Measurements from ENCODE around the gene CGB3.
A peak's percentile ranks its signal among the peaks of the same experiment; 100 is the strongest.

Gene CGB3

DNA sequence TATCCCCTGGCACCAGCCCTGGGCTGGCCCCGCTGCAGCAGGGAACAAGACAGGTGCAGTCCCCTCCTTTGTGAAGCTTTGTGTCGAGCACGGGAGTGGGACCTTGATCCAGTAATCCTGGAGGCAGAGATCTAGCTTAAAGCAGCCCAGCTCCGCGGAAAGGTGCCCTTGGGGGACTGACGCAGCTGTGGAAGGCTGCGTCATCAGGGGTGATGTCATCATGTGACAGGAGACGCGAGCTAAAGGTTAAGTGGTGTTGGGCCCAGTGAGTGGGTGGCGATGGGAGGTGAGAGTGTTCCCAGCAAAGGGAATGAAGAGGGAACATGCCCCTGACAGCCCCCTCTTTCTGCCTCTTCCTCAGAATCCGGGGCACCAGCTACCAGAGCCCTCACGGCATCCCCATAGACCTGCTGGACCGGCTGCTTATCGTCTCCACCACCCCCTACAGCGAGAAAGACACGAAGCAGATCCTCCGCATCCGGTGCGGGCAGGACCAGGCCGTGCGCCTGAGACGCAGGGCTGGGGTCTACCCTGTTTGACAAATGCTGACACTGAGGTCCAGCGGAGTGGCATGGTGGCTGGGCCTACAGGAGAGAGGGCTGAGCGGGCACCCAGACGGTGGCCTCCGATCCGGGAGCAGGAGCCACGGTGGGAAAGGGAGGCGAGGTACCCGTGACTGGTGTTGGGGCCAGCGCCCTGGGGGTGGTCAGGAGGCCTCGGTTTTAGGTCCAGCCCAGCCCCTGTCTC, 9.8 kb downstream of the CGB3 start:
- Histone ChIP-seq H3K27ac (ENCODE audit: low read depth, low read length) (no peak overlapping the region), H3K36me3 (ENCODE audit: insufficient read depth, low read length) (no peaks in the 10 kb centered on the region), H3K4me1 (ENCODE audit: control insufficient read depth, insufficient read depth, low read length, unreplicated experiment) (no peaks in the 10 kb centered on the region), H3K27me3 (ENCODE audit: insufficient read depth, low read length) (no peaks in the 10 kb centered on the region), H3K79me2 (ENCODE audit: control insufficient read depth, insufficient read depth, low read length, unreplicated experiment) (no peaks in the 10 kb centered on the region), H3K4me3 (ENCODE audit: low read depth, low read length) (no peak overlapping the region), H2AFZ (ENCODE audit: low read length, unreplicated experiment) (no peak overlapping the region)

DNA sequence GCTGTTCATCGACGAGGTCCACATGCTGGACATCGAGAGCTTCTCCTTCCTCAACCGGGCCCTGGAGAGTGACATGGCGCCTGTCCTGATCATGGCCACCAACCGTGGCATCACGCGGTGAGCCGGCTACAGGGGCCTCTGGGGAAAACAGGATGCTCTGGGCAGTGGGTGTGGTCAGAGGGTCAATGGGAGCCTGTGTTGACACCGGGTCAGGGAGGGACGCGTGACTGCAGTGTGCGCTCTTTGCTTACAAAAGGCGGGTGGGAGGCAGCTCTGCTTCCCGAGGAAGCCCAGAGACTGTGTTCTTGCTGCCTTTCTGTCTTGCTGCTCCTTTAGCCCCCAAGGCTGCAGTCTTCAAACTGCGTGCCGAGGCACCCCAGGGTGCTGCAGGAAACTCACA, 12.9 kb downstream of the CGB3 start:
- H3K4me3 ChIP-seq (ENCODE audit: low read depth, low read length) = no peak overlapping the region
- no peaks in the 10 kb centered on the region for H3K4me1 ChIP-seq (ENCODE audit: control insufficient read depth, insufficient read depth, low read length, unreplicated experiment)
- no peaks in the 10 kb centered on the region for H3K36me3 ChIP-seq (ENCODE audit: insufficient read depth, low read length)
- H3K79me2 ChIP-seq (ENCODE audit: control insufficient read depth, insufficient read depth, low read length, unreplicated experiment) = no peaks in the 10 kb centered on the region
- H2AFZ ChIP-seq (ENCODE audit: low read length, unreplicated experiment) = no peak overlapping the region
- H3K27ac ChIP-seq (ENCODE audit: low read depth, low read length) = no peak overlapping the region
- no peaks in the 10 kb centered on the region for H3K27me3 ChIP-seq (ENCODE audit: insufficient read depth, low read length)

DNA sequence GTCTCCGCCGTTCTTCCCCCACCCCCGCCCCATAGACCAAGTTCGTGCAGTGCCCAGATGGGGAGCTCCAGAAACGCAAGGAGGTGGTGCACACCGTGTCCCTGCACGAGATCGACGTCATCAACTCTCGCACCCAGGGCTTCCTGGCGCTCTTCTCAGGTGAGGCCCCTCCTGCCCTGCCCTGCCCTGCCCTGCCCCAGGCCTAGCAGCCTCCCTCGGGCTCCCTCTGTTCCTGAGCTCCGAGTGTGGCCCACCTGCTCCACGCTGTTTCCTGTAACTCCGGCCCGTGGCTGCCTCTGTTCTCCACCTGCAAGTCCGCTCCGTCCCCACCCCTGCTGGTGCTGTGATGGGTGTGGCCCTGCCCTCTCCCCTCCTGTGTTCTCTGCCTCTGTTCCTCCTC, 13.7 kb downstream of the CGB3 start:
- H3K4me1 ChIP-seq (ENCODE audit: control insufficient read depth, insufficient read depth, low read length, unreplicated experiment) = no peaks in the 10 kb centered on the region
- H2AFZ ChIP-seq (ENCODE audit: low read length, unreplicated experiment) = no peak overlapping the region
- no peaks in the 10 kb centered on the region for H3K36me3 ChIP-seq (ENCODE audit: insufficient read depth, low read length)
- no peaks in the 10 kb centered on the region for H3K27me3 ChIP-seq (ENCODE audit: insufficient read depth, low read length)
- no peaks in the 10 kb centered on the region for H3K79me2 ChIP-seq (ENCODE audit: control insufficient read depth, insufficient read depth, low read length, unreplicated experiment)
- no peak overlapping the region for H3K27ac ChIP-seq (ENCODE audit: low read depth, low read length)
- H3K4me3 ChIP-seq (ENCODE audit: low read depth, low read length) = no peak overlapping the region

- H3K36me3 ChIP-seq (ENCODE audit: insufficient read depth, low read length) = no peaks in the 10 kb centered on the region
- no peak overlapping the region for H3K27ac ChIP-seq (ENCODE audit: low read depth, low read length)
Measured at GRCh38 chr19:49009828-49010227, 14.3 kb downstream of the CGB3 start.

DNA sequence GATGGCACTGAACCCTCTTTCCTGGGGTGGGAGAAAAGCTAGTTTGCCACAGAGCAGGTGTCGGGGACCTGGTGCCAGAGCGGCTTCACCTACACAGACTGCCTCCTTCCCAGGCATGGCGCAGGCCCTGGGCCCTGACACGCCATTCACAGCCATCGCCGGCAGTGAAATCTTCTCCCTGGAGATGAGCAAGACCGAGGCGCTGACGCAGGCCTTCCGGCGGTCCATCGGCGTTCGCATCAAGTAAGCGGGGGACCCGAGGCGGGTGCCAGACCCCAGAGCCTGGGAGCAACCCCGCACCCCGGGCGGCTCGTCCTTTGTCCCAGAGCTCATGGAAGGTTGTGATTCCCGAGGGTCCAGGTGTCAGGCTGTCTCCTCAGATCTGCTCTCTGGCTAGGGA, 17.2 kb downstream of the CGB3 start:
- Histone ChIP-seq H2AFZ (ENCODE audit: low read length, unreplicated experiment) (no peak overlapping the region), H3K79me2 (ENCODE audit: control insufficient read depth, insufficient read depth, low read length, unreplicated experiment) (no peaks in the 10 kb centered on the region), H3K4me1 (ENCODE audit: control insufficient read depth, insufficient read depth, low read length, unreplicated experiment) (no peaks in the 10 kb centered on the region), H3K36me3 (ENCODE audit: insufficient read depth, low read length) (peaks cover 4% of the 10 kb centered on the region; the same call in 1 of the 2 replicates), H3K4me3 (ENCODE audit: low read depth, low read length) (no peak overlapping the region), H3K27ac (ENCODE audit: low read depth, low read length) (no peak overlapping the region), H3K27me3 (ENCODE audit: insufficient read depth, low read length) (no peaks in the 10 kb centered on the region)

More at GRCh38 chr19:49009828-49010227, 14.3 kb downstream of the CGB3 start:
- Histone ChIP-seq H3K4me3 (ENCODE audit: low read depth, low read length) (no peak overlapping the region), H3K79me2 (ENCODE audit: control insufficient read depth, insufficient read depth, low read length, unreplicated experiment) (no peaks in the 10 kb centered on the region), H2AFZ (ENCODE audit: low read length, unreplicated experiment) (no peak overlapping the region), H3K4me1 (ENCODE audit: control insufficient read depth, insufficient read depth, low read length, unreplicated experiment) (no peaks in the 10 kb centered on the region), H3K27me3 (ENCODE audit: insufficient read depth, low read length) (no peaks in the 10 kb centered on the region)

DNA sequence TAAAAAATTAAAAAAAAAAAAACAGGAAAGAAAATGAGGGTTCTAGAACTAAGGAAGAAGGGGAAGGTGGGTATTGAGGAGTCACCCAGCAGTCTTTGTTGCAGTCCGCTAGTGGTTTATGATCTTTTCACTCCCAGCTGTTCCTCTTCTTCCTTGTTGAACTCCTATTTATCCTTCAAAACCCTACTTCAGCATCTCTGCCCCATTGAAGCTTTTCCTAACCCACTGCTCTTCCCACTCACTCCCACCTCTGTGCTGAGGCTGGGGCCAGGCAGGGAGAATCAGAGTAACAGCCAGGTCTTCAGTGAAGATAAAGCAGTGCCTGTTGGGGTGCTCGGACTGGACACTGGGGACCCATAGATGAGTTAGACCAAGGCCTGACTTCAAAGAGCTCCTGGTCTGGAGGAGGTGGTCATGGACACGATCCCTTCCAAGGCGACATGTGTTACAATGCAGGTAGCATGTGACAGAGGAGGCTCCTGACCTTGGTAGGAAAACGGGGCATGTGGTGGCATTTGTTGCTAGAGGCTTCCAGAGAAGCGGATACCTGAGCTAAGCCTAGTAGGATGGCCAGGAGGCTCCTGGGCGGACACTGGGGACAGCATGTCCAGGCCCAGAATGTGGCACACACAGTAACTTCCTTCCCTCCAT, 19.0 kb downstream of the CGB3 start:
- Histone ChIP-seq H2AFZ (ENCODE audit: low read length, unreplicated experiment) (no peak overlapping the region), H3K36me3 (ENCODE audit: insufficient read depth, low read length) (peaks cover 4% of the 10 kb centered on the region; the same call in 1 of the 2 replicates), H3K4me1 (ENCODE audit: control insufficient read depth, insufficient read depth, low read length, unreplicated experiment) (no peaks in the 10 kb centered on the region), H3K4me3 (ENCODE audit: low read depth, low read length) (no peak overlapping the region), H3K27ac (ENCODE audit: low read depth, low read length) (no peak overlapping the region), H3K79me2 (ENCODE audit: control insufficient read depth, insufficient read depth, low read length, unreplicated experiment) (no peaks in the 10 kb centered on the region), H3K27me3 (ENCODE audit: insufficient read depth, low read length) (no peaks in the 10 kb centered on the region)

GRCh38 chr19:49004133-49004532, 20.0 kb downstream of the CGB3 start:
- H2AFZ ChIP-seq (ENCODE audit: low read length, unreplicated experiment) = no peak overlapping the region
- peaks cover 4% of the 10 kb centered on the region; the same call in 1 of the 2 replicates for H3K36me3 ChIP-seq (ENCODE audit: insufficient read depth, low read length)
- H3K27ac ChIP-seq (ENCODE audit: low read depth, low read length) = no peak overlapping the region
- H3K4me3 ChIP-seq (ENCODE audit: low read depth, low read length) = no peak overlapping the region
- no peaks in the 10 kb centered on the region for H3K4me1 ChIP-seq (ENCODE audit: control insufficient read depth, insufficient read depth, low read length, unreplicated experiment)
- no peaks in the 10 kb centered on the region for H3K79me2 ChIP-seq (ENCODE audit: control insufficient read depth, insufficient read depth, low read length, unreplicated experiment)
- H3K27me3 ChIP-seq (ENCODE audit: insufficient read depth, low read length) = no peaks in the 10 kb centered on the region

DNA sequence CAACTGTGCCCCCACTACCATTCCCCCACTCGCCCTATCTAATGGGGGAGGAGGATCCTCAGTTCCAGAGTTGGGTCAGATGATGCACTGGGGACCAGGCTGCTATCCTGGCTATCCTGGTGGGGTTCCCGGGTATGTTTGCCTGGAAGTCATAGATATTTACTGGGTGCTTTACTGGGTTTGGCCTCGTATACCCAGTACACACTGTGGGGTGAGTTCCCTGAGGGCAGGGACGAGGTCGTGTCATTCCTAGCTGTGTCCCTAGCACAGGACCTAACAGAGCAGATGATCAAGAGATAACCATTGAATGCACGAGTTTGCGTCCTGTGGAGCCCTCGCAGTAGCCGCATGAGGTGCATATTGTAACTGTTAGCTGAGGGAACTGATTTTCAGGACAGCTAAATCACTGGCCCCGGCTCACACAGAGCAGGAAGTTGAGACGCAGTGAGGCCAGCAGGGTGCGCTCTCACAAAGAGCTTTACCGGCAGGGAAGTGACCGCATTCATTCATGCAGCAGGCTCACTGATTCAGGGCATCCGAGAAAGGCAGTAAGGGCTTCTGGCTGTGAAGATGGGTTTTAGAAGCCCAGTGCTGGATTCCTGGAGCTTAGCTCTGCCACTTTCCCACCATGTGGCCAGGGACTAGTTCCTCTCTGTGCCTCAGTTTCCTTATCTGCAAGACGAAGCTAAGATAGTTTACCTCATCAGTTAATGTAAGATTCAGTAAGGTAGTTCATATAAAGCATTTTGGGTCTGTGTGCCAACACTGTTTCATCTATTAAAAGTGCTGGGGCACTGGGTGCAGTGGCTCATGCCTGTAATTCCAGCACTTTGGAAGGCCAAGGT, 24.4 kb downstream of the CGB3 start:
- Histone ChIP-seq H3K79me2 (ENCODE audit: control insufficient read depth, insufficient read depth, low read length, unreplicated experiment) (peaks cover 26% of the 10 kb centered on the region), H3K27me3 (ENCODE audit: insufficient read depth, low read length) (no peaks in the 10 kb centered on the region), H3K36me3 (ENCODE audit: insufficient read depth, low read length) (peaks cover 4% of the 10 kb centered on the region; the same call in 1 of the 2 replicates), H3K27ac (ENCODE audit: low read depth, low read length) (no peak overlapping the region), H3K4me1 (ENCODE audit: control insufficient read depth, insufficient read depth, low read length, unreplicated experiment) (peaks cover 4% of the 10 kb centered on the region), H3K4me3 (ENCODE audit: low read depth, low read length) (no peak overlapping the region), H2AFZ (ENCODE audit: low read length, unreplicated experiment) (no peak overlapping the region)

GRCh38 chr19:48997972-48998371, 26.2 kb downstream of the CGB3 start:
- no peak overlapping the region for H2AFZ ChIP-seq (ENCODE audit: low read length, unreplicated experiment)
- peaks cover 4% of the 10 kb centered on the region for H3K4me1 ChIP-seq (ENCODE audit: control insufficient read depth, insufficient read depth, low read length, unreplicated experiment)
- no peaks in the 10 kb centered on the region for H3K27me3 ChIP-seq (ENCODE audit: insufficient read depth, low read length)
- H3K79me2 ChIP-seq (ENCODE audit: control insufficient read depth, insufficient read depth, low read length, unreplicated experiment) = peaks cover 36% of the 10 kb centered on the region
- H3K27ac ChIP-seq (ENCODE audit: low read depth, low read length) = no peak overlapping the region
- no peak overlapping the region for H3K4me3 ChIP-seq (ENCODE audit: low read depth, low read length)
- no peaks in the 10 kb centered on the region for H3K36me3 ChIP-seq (ENCODE audit: insufficient read depth, low read length)

DNA sequence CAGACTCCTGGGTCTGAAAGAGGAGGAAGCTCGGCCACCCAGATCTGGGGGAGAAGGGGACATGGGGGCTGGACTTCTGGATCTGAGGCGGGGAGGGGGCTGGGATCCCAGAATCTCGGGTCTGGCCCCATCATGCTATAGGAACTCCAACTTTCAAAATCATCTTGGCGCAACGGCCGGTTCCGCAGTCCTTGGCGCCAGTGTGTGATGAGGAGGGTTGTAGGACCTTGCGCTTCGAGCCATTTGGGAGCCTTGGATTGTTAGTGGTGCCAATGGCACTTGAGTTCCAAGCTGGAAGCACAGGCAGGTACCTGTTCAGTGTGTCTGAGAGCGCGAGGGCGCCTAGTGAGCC, 30.1 kb downstream of the CGB3 start:
- no peaks in the 10 kb centered on the region for H3K36me3 ChIP-seq (ENCODE audit: insufficient read depth, low read length)
- no peaks in the 10 kb centered on the region for H3K27me3 ChIP-seq (ENCODE audit: insufficient read depth, low read length)
- peak overlapping the region; percentile 91 for H3K4me3 ChIP-seq (ENCODE audit: low read depth, low read length)
- peaks cover 66% of the 10 kb centered on the region for H3K79me2 ChIP-seq (ENCODE audit: control insufficient read depth, insufficient read depth, low read length, unreplicated experiment)
- peaks cover 8% of the 10 kb centered on the region for H3K4me1 ChIP-seq (ENCODE audit: control insufficient read depth, insufficient read depth, low read length, unreplicated experiment)
- peak overlapping the region; percentile 72 for H3K27ac ChIP-seq (ENCODE audit: low read depth, low read length)
- H2AFZ ChIP-seq (ENCODE audit: low read length, unreplicated experiment) = no peak overlapping the region
